A549 (cell line): Measurements from ENCODE around the gene APBB2. TPM values are rescaled to one million over a fixed set of nuclear protein-coding genes. Genes with fewer than 3 reads are reported as not detected.

Experiments used
- ATAC-seq, 2 experiments: fragments of 200-7000 bp in 1 of 2; fragments of >200 bp in 1 of 2; cut with Nextera tagmentation in 1 of 2; cut with Tn5 transposase in 1 of 2; 3 replicates each; pipeline versions ENCODE4 v1.8.0 to v1.9.1; 2018 to 2020; ENCODE audit warnings: mild to moderate bottlenecking in 1 of 2, moderate library complexity in 1 of 2
- CTCF ChIA-PET: fragments of 300-600 bp; sonication (Branson Sonifier 250); formaldehyde crosslinking; extraction: SDS; loops from one replicate; lab custom pipeline; 2021; ENCODE audit warnings: antibody characterized with exemption, inconsistent platforms; lab: Yijun Ruan, JAX
- POLR2A ChIA-PET: fragments of 350-600 bp; formaldehyde crosslinking; extraction: SDS; loops from one replicate; lab custom pipeline; 2021; ENCODE audit warnings: antibody characterized with exemption, inconsistent platforms; lab: Yijun Ruan, JAX
- DNase-seq, 2 experiments: peaks; one replicate each; pipeline versions ENCODE4 v3.0.0 to v3.0.0-alpha.2; 2011 to 2016; ENCODE audit warnings: low read depth in 1 of 2, low spot score in 1 of 2
- FAIRE-seq: peaks from 2 replicates; lab custom pipeline; 2011; peaks lifted over from hg19 to GRCh38; lab: Jason Lieb, UNC
- H3K27ac ChIP-seq, 2 experiments: fragments of >200 bp; sonication (Bioruptor Twin); formaldehyde crosslinking; 3 replicates each; pipeline ENCODE4 v1.5.1; 2016 to 2017
- H3K4me1 ChIP-seq: fragments of >200 bp; sonication (Bioruptor Twin); formaldehyde crosslinking; 3 replicates; pipeline ENCODE4 v1.6.1; 2016
- H3K4me2 ChIP-seq: fragments of >200 bp; sonication (Bioruptor Twin); formaldehyde crosslinking; 3 replicates; pipeline ENCODE4 v1.6.1; 2016
- H3K4me3 ChIP-seq: fragments of >200 bp; sonication (Bioruptor Twin); formaldehyde crosslinking; 3 replicates; pipeline ENCODE4 v1.5.1; 2016
- H3K9me3 ChIP-seq: fragments of >200 bp; sonication (Bioruptor Twin); formaldehyde crosslinking; 3 replicates; pipeline ENCODE4 v1.6.1; 2016
- BHLHE40 ChIP-seq: IDR thresholded peaks from 2 replicates; pipeline ENCODE4 v1.6.1; 2012; ENCODE audit warnings: low read depth, low read length, inconsistent platforms
- CBX8 ChIP-seq: fragments of 200-600 bp; sonication (generic); IDR thresholded peaks from 2 replicates; pipeline ENCODE4 v1.6.1; 2016
- CEBPB ChIP-seq, 2 experiments: fragments of >200 bp in 1 of 2; sonication (Bioruptor Twin) in 1 of 2; formaldehyde crosslinking in 1 of 2; IDR thresholded peaks; 2 replicates each; pipeline ENCODE4 v1.6.1; 2012 to 2016
- CHD2 ChIP-seq: fragments of 150-350 bp; IDR thresholded peaks from 2 replicates; pipeline ENCODE4 v1.6.1; 2014; ENCODE audit warnings: low read length; ENCODE audit not compliant: partially characterized antibody
- EHMT2 ChIP-seq: fragments of 200-600 bp; sonication (generic); IDR thresholded peaks from 2 replicates; pipeline ENCODE4 v1.6.1; 2016; ENCODE audit warnings: antibody characterized with exemption, low read depth, mild to moderate bottlenecking, moderate library complexity
- ESRRA ChIP-seq: fragments of 150-350 bp; IDR thresholded peaks from 2 replicates; pipeline ENCODE4 v1.6.1; 2014; ENCODE audit warnings: mild to moderate bottlenecking, low read length, borderline replicate concordance
- FOSB ChIP-seq: fragments of 250-450 bp; sonication (Bioruptor Pico); IDR thresholded peaks from 2 replicates; pipeline ENCODE4 v1.5.0; 2020; ENCODE audit warnings: mild to moderate bottlenecking, moderate library complexity
- FOSL2 ChIP-seq, 2 experiments: fragments of 450-650 bp in 1 of 2; fragments of >200 bp in 1 of 2; sonication (Bioruptor Twin) in 1 of 2; formaldehyde crosslinking; IDR thresholded peaks; 2 replicates each; pipeline versions ENCODE4 v1.5.0 to v1.6.1; 2016 to 2020; ENCODE audit warnings: mild to moderate bottlenecking in 1 of 2, moderate library complexity in 1 of 2
- HEYL ChIP-seq: fragments of 250-450 bp; sonication (Bioruptor Pico); IDR thresholded peaks from 2 replicates; pipeline ENCODE4 v1.8.0; 2021; ENCODE audit warnings: mild to moderate bottlenecking, moderate library complexity
- HOXA7 ChIP-seq: fragments of 250-450 bp; sonication (Bioruptor Pico); IDR thresholded peaks from 2 replicates; pipeline ENCODE4 v1.5.0; 2020; ENCODE audit warnings: mild to moderate bottlenecking, moderate library complexity
- JUNB ChIP-seq: fragments of >200 bp; sonication (Bioruptor Twin); formaldehyde crosslinking; IDR thresholded peaks from 2 replicates; pipeline ENCODE4 v1.6.1; 2016
- KDM5A ChIP-seq: fragments of 200-600 bp; sonication (generic); IDR thresholded peaks from 2 replicates; pipeline ENCODE4 v1.6.1; 2016; ENCODE audit warnings: antibody characterized with exemption, mild to moderate bottlenecking
- MAZ ChIP-seq: fragments of 150-350 bp; IDR thresholded peaks from 2 replicates; pipeline ENCODE4 v1.6.1; 2014; ENCODE audit warnings: antibody characterized with exemption, low read depth, low read length, borderline replicate concordance
- NFE2L2 ChIP-seq: fragments of 150-350 bp; conservative IDR thresholded peaks from 2 replicates; pipeline ENCODE4 v1.6.1; 2014; ENCODE audit warnings: low read length
- NPAS2 ChIP-seq: fragments of 250-450 bp; sonication (Bioruptor Pico); IDR thresholded peaks from 2 replicates; pipeline ENCODE4 v1.8.0; 2022; ENCODE audit warnings: mild to moderate bottlenecking, moderate library complexity, borderline replicate concordance
- POLR2A ChIP-seq: IDR thresholded peaks from 2 replicates; pipeline ENCODE4 v1.6.1; 2012; ENCODE audit warnings: mild to moderate bottlenecking, low read length
- RAD21 ChIP-seq, 2 experiments: fragments of >200 bp in 1 of 2; sonication (Bioruptor Twin) in 1 of 2; formaldehyde crosslinking in 1 of 2; IDR thresholded peaks in 1 of 2; conservative IDR thresholded peaks in 1 of 2; 2 replicates in 1 of 2; 3 replicates in 1 of 2; pipeline ENCODE4 v1.6.1; 2012 to 2018; ENCODE audit warnings: inconsistent platforms in 1 of 2
- RCOR1 ChIP-seq: fragments of 150-350 bp; IDR thresholded peaks from 2 replicates; pipeline ENCODE4 v1.6.1; 2014; ENCODE audit warnings: antibody characterized with exemption, low read length, low read depth
- TFCP2L1 ChIP-seq: fragments of 250-450 bp; sonication (Bioruptor Pico); IDR thresholded peaks from 2 replicates; pipeline ENCODE4 v1.5.0; 2021; ENCODE audit warnings: mild to moderate bottlenecking
- TP53 ChIP-seq: fragments of 250-450 bp; sonication (Bioruptor Pico); IDR thresholded peaks from 2 replicates; pipeline ENCODE4 v1.5.0; 2021; ENCODE audit warnings: mild to moderate bottlenecking, moderate library complexity
- ZC3H11A ChIP-seq: fragments of 450-650 bp; IDR thresholded peaks from 2 replicates; pipeline ENCODE4 v1.6.1; 2014; ENCODE audit warnings: antibody characterized with exemption, mild to moderate bottlenecking
- ZSCAN20 ChIP-seq: fragments of 250-450 bp; sonication (Bioruptor Pico); IDR thresholded peaks from 2 replicates; pipeline ENCODE4 v1.8.0; 2022; ENCODE audit warnings: mild to moderate bottlenecking, moderate library complexity
- WGBS: methylation state at CpG from one replicate; pipeline ENCODE4 v1.1.6; 2017; ENCODE audit errors: missing lambda C conversion rate; 5-methylcytosine and 5-hydroxymethylcytosine counted together
- polyA plus RNA-seq, 4 experiments: library from polyadenylated mRNA; depleted of rRNA in 3 of 4; stranded (reverse); fragments of >200 nt; fragmentation: RNase III in 1 of 4; extraction: RNeasy Plus Mini Kit Qiagen cat#74134 plus additional on column Dnase treatment in 1 of 4; gene quantifications; 2 replicates in 3 of 4; 3 replicates in 1 of 4; pipeline ENCODE4 v1.2.3, GENCODE V29; 2011 to 2017
- TF ChIP-seq, protein P1 (sequence below): fragments of >200 bp; sonication (Bioruptor Twin); formaldehyde crosslinking; IDR thresholded peaks from 3 replicates; pipeline ENCODE4 v1.6.1; 2016
- TF ChIP-seq, protein P2 (sequence below): IDR thresholded peaks from 2 replicates; pipeline ENCODE4 v1.6.1; 2012
- TF ChIP-seq, protein P3 (sequence below): fragments of 200-600 bp; sonication (generic); IDR thresholded peaks from 2 replicates; pipeline ENCODE4 v1.6.1; 2016; ENCODE audit warnings: antibody characterized with exemption, mild to moderate bottlenecking, moderate library complexity
- TF ChIP-seq, protein P4 (sequence below): fragments of 250-450 bp; sonication (Bioruptor Pico); IDR thresholded peaks from 2 replicates; pipeline ENCODE4 v1.5.0; 2021; ENCODE audit warnings: mild to moderate bottlenecking, moderate library complexity, borderline replicate concordance
- TF ChIP-seq, protein P5 (sequence below): IDR thresholded peaks from 2 replicates; pipeline ENCODE4 v1.6.1; 2012
- TF ChIP-seq, protein P6 (sequence below): fragments of 450-650 bp; IDR thresholded peaks from 2 replicates; pipeline ENCODE4 v1.6.1; 2014; ENCODE audit warnings: antibody characterized with exemption
- TF ChIP-seq, protein P7 (sequence below): fragments of 250-450 bp; sonication (Bioruptor Pico); IDR thresholded peaks from 2 replicates; pipeline ENCODE4 v1.5.0; 2020; ENCODE audit warnings: low read depth, mild to moderate bottlenecking, moderate library complexity

The APBB2 gene
- polyA plus RNA-seq, 2 of the 4 experiments (the other 2 are of a cell fraction), result 8.3 to 31.9 TPM

DNA sequence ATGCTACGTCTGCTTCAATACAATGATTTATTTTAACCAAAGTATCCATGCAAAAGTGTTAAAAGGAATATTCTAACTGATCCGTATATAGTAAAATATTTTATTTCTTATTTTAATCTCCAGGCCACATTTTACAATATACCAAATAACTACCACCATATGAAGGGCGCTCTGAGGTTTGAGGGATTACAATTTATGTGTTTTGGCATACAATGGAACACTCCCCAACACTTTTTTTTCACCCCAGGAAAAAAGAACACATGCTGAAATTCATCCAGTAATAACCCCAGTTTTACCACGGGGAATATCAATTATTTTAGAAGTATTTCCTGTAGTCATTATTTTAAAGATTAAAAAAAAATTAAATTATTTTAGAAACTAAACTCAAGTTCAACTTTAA is 65.4 kb downstream of the APBB2 start:
- H3K9me3 ChIP-seq, result no peaks in the 10 kb centered on the region
- ChIA-PET POLR2A (no interaction called here), CTCF (no interaction called here)
- no peak overlapping the region for H3K4me2 ChIP-seq
- H3K27ac ChIP-seq, result no peak overlapping the region
- WGBS, result 75% methylated on average over 4 of the region's 4 CpGs
- H3K4me3 ChIP-seq, result no peak overlapping the region
- no peak for TF ChIP-seq MAZ
- no peak for TF ChIP-seq HEYL
- TF ChIP-seq, protein P1, sequence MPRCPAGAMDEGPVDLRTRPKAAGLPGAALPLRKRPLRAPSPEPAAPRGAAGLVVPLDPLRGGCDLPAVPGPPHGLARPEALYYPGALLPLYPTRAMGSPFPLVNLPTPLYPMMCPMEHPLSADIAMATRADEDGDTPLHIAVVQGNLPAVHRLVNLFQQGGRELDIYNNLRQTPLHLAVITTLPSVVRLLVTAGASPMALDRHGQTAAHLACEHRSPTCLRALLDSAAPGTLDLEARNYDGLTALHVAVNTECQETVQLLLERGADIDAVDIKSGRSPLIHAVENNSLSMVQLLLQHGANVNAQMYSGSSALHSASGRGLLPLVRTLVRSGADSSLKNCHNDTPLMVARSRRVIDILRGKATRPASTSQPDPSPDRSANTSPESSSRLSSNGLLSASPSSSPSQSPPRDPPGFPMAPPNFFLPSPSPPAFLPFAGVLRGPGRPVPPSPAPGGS, result no peak
- TF ChIP-seq ESRRA, result no peak
- TF ChIP-seq, protein P2, sequence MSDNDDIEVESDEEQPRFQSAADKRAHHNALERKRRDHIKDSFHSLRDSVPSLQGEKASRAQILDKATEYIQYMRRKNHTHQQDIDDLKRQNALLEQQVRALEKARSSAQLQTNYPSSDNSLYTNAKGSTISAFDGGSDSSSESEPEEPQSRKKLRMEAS, result no peak
- TF ChIP-seq TP53, result no peak
- TF ChIP-seq RCOR1, result no peak
- TF ChIP-seq NPAS2, result no peak
- TF ChIP-seq BHLHE40, result no peak
- no peak for TF ChIP-seq ZC3H11A
- TF ChIP-seq HOXA7 (CRISPR knock-in tag), result no peak
- TF ChIP-seq, protein P3, sequence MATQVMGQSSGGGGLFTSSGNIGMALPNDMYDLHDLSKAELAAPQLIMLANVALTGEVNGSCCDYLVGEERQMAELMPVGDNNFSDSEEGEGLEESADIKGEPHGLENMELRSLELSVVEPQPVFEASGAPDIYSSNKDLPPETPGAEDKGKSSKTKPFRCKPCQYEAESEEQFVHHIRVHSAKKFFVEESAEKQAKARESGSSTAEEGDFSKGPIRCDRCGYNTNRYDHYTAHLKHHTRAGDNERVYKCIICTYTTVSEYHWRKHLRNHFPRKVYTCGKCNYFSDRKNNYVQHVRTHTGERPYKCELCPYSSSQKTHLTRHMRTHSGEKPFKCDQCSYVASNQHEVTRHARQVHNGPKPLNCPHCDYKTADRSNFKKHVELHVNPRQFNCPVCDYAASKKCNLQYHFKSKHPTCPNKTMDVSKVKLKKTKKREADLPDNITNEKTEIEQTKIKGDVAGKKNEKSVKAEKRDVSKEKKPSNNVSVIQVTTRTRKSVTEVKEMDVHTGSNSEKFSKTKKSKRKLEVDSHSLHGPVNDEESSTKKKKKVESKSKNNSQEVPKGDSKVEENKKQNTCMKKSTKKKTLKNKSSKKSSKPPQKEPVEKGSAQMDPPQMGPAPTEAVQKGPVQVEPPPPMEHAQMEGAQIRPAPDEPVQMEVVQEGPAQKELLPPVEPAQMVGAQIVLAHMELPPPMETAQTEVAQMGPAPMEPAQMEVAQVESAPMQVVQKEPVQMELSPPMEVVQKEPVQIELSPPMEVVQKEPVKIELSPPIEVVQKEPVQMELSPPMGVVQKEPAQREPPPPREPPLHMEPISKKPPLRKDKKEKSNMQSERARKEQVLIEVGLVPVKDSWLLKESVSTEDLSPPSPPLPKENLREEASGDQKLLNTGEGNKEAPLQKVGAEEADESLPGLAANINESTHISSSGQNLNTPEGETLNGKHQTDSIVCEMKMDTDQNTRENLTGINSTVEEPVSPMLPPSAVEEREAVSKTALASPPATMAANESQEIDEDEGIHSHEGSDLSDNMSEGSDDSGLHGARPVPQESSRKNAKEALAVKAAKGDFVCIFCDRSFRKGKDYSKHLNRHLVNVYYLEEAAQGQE, result no peak
- TF ChIP-seq CBX8, result no peak
- TF ChIP-seq, protein P4, sequence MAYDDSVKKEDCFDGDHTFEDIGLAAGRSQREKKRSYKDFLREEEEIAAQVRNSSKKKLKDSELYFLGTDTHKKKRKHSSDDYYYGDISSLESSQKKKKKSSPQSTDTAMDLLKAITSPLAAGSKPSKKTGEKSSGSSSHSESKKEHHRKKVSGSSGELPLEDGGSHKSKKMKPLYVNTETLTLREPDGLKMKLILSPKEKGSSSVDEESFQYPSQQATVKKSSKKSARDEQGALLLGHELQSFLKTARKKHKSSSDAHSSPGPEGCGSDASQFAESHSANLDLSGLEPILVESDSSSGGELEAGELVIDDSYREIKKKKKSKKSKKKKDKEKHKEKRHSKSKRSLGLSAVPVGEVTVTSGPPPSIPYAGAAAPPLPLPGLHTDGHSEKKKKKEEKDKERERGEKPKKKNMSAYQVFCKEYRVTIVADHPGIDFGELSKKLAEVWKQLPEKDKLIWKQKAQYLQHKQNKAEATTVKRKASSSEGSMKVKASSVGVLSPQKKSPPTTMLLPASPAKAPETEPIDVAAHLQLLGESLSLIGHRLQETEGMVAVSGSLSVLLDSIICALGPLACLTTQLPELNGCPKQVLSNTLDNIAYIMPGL (CRISPR knock-in tag), result no peak
- TF ChIP-seq CEBPB (IDR thresholded peaks at IDR 0.05), result no peak
- no peak for TF ChIP-seq FOSB (CRISPR knock-in tag)
- TF ChIP-seq ZSCAN20 (CRISPR knock-in tag), result no peak
- TF ChIP-seq JUNB, result no peak
- no peak for TF ChIP-seq POLR2A
- H3K4me1 ChIP-seq, result peaks cover 25% of the 10 kb centered on the region
- ATAC-seq, result no peak
- DNase-seq, result no peak
- no peak for FAIRE-seq

DNA sequence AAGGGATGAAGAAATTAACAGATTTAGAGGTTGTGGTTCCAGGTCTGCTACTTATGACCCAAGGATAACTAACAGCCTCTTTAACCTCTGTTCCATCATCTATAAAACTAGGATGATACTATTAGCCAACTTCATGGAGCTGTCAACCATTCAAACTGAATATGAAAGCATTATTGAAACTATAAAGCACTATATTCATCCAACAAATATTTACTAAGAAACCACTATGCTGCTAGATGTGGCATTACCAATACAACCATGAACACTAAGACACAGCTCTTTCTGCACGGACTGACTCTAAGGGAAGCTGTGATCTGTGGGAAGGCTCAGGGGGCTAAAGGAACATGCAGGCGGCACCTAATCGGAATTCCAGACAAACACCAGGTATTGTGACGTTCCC is 66.0 kb downstream of the APBB2 start:
- ATAC-seq (no peak), FAIRE-seq (no peak), DNase-seq (no peak)
- ChIA-PET CTCF (no interaction called here), POLR2A (no interaction called here)
- Histone ChIP-seq H3K9me3 (no peaks in the 10 kb centered on the region), H3K4me3 (no peak overlapping the region), H3K4me1 (peaks cover 31% of the 10 kb centered on the region), H3K4me2 (no peak overlapping the region), H3K27ac (no peak overlapping the region)
- WGBS, result 94% methylated on average over 4 of the region's 4 CpGs
- TF ChIP-seq ZSCAN20 (CRISPR knock-in tag) (no peak), FOSL2 (IDR thresholded peaks at IDR 0.05) (no peak), FOSL2 (CRISPR knock-in tag; IDR thresholded peaks at IDR 0.05) (no peak), KDM5A (no peak), FOSB (CRISPR knock-in tag) (no peak), EHMT2 (no peak), CHD2 (no peak), RAD21 (conservative IDR thresholded peaks at IDR 0.05 in 1 of 2, IDR thresholded peaks at IDR 0.05 in 1 of 2) (no peak), NFE2L2 (no peak), TFCP2L1 (CRISPR knock-in tag) (no peak), JUNB (no peak)
- TF ChIP-seq, protein P5, sequence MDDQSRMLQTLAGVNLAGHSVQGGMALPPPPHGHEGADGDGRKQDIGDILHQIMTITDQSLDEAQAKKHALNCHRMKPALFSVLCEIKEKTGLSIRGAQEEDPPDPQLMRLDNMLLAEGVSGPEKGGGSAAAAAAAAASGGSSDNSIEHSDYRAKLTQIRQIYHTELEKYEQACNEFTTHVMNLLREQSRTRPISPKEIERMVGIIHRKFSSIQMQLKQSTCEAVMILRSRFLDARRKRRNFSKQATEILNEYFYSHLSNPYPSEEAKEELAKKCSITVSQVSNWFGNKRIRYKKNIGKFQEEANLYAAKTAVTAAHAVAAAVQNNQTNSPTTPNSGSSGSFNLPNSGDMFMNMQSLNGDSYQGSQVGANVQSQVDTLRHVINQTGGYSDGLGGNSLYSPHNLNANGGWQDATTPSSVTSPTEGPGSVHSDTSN, result no peak
- TF ChIP-seq, protein P6, sequence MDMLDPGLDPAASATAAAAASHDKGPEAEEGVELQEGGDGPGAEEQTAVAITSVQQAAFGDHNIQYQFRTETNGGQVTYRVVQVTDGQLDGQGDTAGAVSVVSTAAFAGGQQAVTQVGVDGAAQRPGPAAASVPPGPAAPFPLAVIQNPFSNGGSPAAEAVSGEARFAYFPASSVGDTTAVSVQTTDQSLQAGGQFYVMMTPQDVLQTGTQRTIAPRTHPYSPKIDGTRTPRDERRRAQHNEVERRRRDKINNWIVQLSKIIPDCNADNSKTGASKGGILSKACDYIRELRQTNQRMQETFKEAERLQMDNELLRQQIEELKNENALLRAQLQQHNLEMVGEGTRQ, result no peak
- TF ChIP-seq, protein P7, sequence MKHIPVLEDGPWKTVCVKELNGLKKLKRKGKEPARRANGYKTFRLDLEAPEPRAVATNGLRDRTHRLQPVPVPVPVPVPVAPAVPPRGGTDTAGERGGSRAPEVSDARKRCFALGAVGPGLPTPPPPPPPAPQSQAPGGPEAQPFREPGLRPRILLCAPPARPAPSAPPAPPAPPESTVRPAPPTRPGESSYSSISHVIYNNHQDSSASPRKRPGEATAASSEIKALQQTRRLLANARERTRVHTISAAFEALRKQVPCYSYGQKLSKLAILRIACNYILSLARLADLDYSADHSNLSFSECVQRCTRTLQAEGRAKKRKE (CRISPR knock-in tag), result no peak
